Measurements from ENCODE around the gene SCUBE3. TPM values are rescaled to one million over a fixed set of nuclear protein-coding genes. Genes with fewer than 3 reads are reported as not detected.

Gene SCUBE3
- total and polyA plus RNA-seq, 2 experiments from 2014 or later = 24.0 to 31.5 TPM

DNA sequence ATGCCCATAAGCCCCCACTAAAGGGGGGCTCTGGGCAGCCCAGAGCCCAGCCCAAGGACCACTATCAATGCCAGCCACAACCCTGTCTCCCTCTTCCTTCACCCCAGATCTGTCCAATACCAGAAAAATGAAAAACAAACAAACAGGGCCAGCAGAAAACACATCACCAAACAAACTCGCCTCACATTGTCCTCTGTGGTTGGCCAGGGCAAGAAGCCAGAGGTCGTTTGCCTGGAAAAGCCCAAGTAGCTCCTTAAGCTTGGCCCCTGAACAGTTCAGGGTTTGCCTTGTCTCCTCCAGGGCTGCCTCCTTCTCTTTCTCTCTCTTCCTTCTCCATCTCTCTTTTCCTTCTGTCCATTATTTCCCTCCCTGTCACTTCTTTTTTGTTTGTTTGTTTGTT lies 10.1 kb upstream of the SCUBE3 start:
- no peak for DNase-seq
- in situ Hi-C loops (cut with MboI) = loop anchor here (10.0 kb wide), 1 partner anchor 59 kb away; the partner anchor contains the start of gene TCP11
- Histone ChIP-seq H3K4me3 (no peak overlapping the region), H3K9me2 (ENCODE audit: insufficient read depth) (no peaks in the 10 kb centered on the region), H3K27ac (no peak overlapping the region), H3K27me3 (replicated peaks; ENCODE audit: insufficient read depth) (no peaks in the 10 kb centered on the region), H3K9me3 (ENCODE audit: low read depth) (no peaks in the 10 kb centered on the region), H3K79me2 (ENCODE audit: insufficient read depth) (no peaks in the 10 kb centered on the region), H3K9ac (no peak overlapping the region), H4K20me1 (ENCODE audit: insufficient read depth) (no peaks in the 10 kb centered on the region), H3K4me2 (ENCODE audit: unreplicated experiment) (no peak overlapping the region), H3K4me1 (ENCODE audit: insufficient read depth) (peaks cover 35% of the 10 kb centered on the region), H3F3A (ENCODE audit: insufficient read depth) (0 out of 2 replicates have a peak, but pooled peaks cover 4% of the 10 kb centered on the region), H2AFZ (no peak overlapping the region), H3K36me3 (ENCODE audit: low read depth) (no peaks in the 10 kb centered on the region)
- TF ChIP-seq EZH2phosphoT487 (IDR thresholded peaks at IDR 0.05; ENCODE audit: insufficient read depth, low read depth) (no peak), EZH2 (IDR thresholded peaks at IDR 0.05; ENCODE audit: insufficient read depth, poor library complexity, severe bottlenecking) (no peak)
- WGBS, 2 experiments (ENCODE audit: low coverage in 1 of 2, low lambda C conversion rate in 2 of 2, missing lambda C conversion rate in 2 of 2) = 11 to 19% methylated on average over 2 of the region's 2 CpGs

DNA sequence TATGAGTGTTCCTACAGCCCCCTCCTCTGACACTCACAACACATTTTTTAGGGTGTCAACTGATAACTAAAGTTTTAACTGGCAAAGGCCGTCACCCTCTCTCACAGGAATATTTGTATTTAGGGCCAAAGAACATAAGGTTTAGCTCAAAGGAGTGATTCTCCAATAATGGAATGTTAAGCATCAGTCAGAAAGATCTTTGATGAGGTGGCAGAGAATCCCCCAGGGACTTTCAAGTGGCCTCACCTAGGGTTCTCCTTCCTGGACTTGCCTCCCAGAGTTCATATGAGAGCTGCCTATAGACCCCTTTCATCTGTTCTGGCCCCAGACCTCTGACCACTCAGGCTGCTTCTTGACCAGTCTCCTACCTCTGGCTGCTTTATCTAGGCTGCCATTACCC lies 7.4 kb upstream of the SCUBE3 start:
- Histone ChIP-seq H3K9me3 (ENCODE audit: low read depth) (no peaks in the 10 kb centered on the region), H3K27me3 (replicated peaks; ENCODE audit: insufficient read depth) (no peaks in the 10 kb centered on the region), H3F3A (ENCODE audit: insufficient read depth) (0 out of 2 replicates have a peak, but pooled peaks cover 4% of the 10 kb centered on the region), H3K4me3 (no peak overlapping the region), H3K9me2 (ENCODE audit: insufficient read depth) (no peaks in the 10 kb centered on the region), H2AFZ (no peak overlapping the region), H3K4me2 (ENCODE audit: unreplicated experiment) (peak overlapping the region; percentile 17), H3K79me2 (ENCODE audit: insufficient read depth) (no peaks in the 10 kb centered on the region), H3K36me3 (ENCODE audit: low read depth) (no peaks in the 10 kb centered on the region), H3K9ac (no peak overlapping the region), H4K20me1 (ENCODE audit: insufficient read depth) (no peaks in the 10 kb centered on the region), H3K4me1 (ENCODE audit: insufficient read depth) (peaks cover 35% of the 10 kb centered on the region), H3K27ac (no peak overlapping the region)
- in situ Hi-C loops (cut with MboI) = loop anchor here (10.0 kb wide), 1 partner anchor 62 kb away; the partner anchor contains the start of gene TCP11
- TF ChIP-seq EZH2phosphoT487 (IDR thresholded peaks at IDR 0.05; ENCODE audit: insufficient read depth, low read depth) (no peak), EZH2 (IDR thresholded peaks at IDR 0.05; ENCODE audit: insufficient read depth, poor library complexity, severe bottlenecking) (no peak)
- 21 to 24% methylated on average over 1 of the region's 1 CpG for WGBS, 2 experiments (ENCODE audit: low coverage in 1 of 2, low lambda C conversion rate in 2 of 2, missing lambda C conversion rate in 2 of 2)
- DNase-seq = peak; percentile 78

DNA sequence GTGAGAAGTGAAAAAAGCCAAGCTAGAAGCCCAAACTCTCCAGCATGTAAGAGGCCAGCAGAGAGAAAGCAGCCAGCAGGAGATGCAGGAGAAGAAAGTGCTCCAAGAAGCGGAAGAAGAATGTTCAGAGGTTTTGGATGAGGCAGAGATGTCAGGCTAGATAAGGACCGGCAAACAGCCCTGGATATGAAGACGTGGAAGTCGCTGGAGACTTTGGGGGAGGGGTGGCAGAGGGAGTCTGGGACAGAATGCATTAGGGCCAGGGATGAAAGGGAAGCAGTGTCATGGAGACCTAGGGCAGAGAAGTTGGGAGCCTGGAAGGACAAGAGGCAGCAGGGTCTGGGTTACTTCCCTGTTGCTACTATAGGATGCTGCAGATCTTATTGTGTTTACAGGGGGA lies 5.3 kb upstream of the SCUBE3 start:
- H3K9me2 ChIP-seq (ENCODE audit: insufficient read depth) = no peaks in the 10 kb centered on the region
- peaks cover 27% of the 10 kb centered on the region for H3K4me1 ChIP-seq (ENCODE audit: insufficient read depth)
- no peaks in the 10 kb centered on the region for H4K20me1 ChIP-seq (ENCODE audit: insufficient read depth)
- in situ Hi-C loops (cut with MboI) = loop anchor here (10.0 kb wide), 1 partner anchor 64 kb away; the partner anchor contains the start of gene TCP11
- H2AFZ ChIP-seq = no peak overlapping the region
- no peaks in the 10 kb centered on the region for H3K36me3 ChIP-seq (ENCODE audit: low read depth)
- H3K4me2 ChIP-seq (ENCODE audit: unreplicated experiment) = no peak overlapping the region
- no peak overlapping the region for H3K9ac ChIP-seq
- no peak overlapping the region for H3K4me3 ChIP-seq
- H3K79me2 ChIP-seq (ENCODE audit: insufficient read depth) = no peaks in the 10 kb centered on the region
- H3K27ac ChIP-seq = no peak overlapping the region
- H3K9me3 ChIP-seq (ENCODE audit: low read depth) = no peaks in the 10 kb centered on the region
- WGBS, 2 experiments (ENCODE audit: low coverage in 1 of 2, low lambda C conversion rate in 2 of 2, missing lambda C conversion rate in 2 of 2) = 45 to 52% methylated on average over 4 of the region's 4 CpGs
- TF ChIP-seq EZH2phosphoT487 (IDR thresholded peaks at IDR 0.05; ENCODE audit: insufficient read depth, low read depth) = no peak
- no peak for TF ChIP-seq EZH2 (IDR thresholded peaks at IDR 0.05; ENCODE audit: insufficient read depth, poor library complexity, severe bottlenecking)
- H3F3A ChIP-seq (ENCODE audit: insufficient read depth) = 0 out of 2 replicates have a peak, but pooled peaks cover 4% of the 10 kb centered on the region
- no peaks in the 10 kb centered on the region for H3K27me3 ChIP-seq (replicated peaks; ENCODE audit: insufficient read depth)
- DNase-seq = no peak

- H3K27me3 ChIP-seq (replicated peaks; ENCODE audit: insufficient read depth) = no peaks in the 10 kb centered on the region
- H3K9me3 ChIP-seq (ENCODE audit: low read depth) = no peaks in the 10 kb centered on the region
- H3K9ac ChIP-seq = no peak overlapping the region
- H3K4me1 ChIP-seq (ENCODE audit: insufficient read depth) = peaks cover 22% of the 10 kb centered on the region
- H3K9me2 ChIP-seq (ENCODE audit: insufficient read depth) = no peaks in the 10 kb centered on the region
- no peak overlapping the region for H3K4me3 ChIP-seq
- H3K4me2 ChIP-seq (ENCODE audit: unreplicated experiment) = no peak overlapping the region
- no peaks in the 10 kb centered on the region for H3K36me3 ChIP-seq (ENCODE audit: low read depth)
- H2AFZ ChIP-seq = no peak overlapping the region
- in situ Hi-C loops (cut with MboI) = loop anchor here (10.0 kb wide), 1 partner anchor 64 kb away; the partner anchor contains the start of gene TCP11
- WGBS, 2 experiments (ENCODE audit: low coverage in 1 of 2, low lambda C conversion rate in 2 of 2, missing lambda C conversion rate in 2 of 2) = 88 to 92% methylated on average over 1 of the region's 1 CpG
- no peak overlapping the region for H3K27ac ChIP-seq
- 0 out of 2 replicates have a peak, but pooled peaks cover 4% of the 10 kb centered on the region for H3F3A ChIP-seq (ENCODE audit: insufficient read depth)
- TF ChIP-seq EZH2 (IDR thresholded peaks at IDR 0.05; ENCODE audit: insufficient read depth, poor library complexity, severe bottlenecking) (no peak), EZH2phosphoT487 (IDR thresholded peaks at IDR 0.05; ENCODE audit: insufficient read depth, low read depth) (no peak)
- no peak for DNase-seq
- H4K20me1 ChIP-seq (ENCODE audit: insufficient read depth) = no peaks in the 10 kb centered on the region
- no peaks in the 10 kb centered on the region for H3K79me2 ChIP-seq (ENCODE audit: insufficient read depth)
Measured at GRCh38 chr6:35209081-35209480, 4.7 kb upstream of the SCUBE3 start.

Measured in GM23248 (cell line).